GM18508 (cell line): ENCODE results near the gene DENND4B.
"Not testable (repeated sequence)": the region's sequence is repeated elsewhere in the genome, so short reads cannot be mapped to it uniquely, and the experiment has no call there.

Experiments used
- ATAC-seq: cut with Tn5 transposase; IDR thresholded peaks from one replicate; pipeline ENCODE4 v1.9.1; 2021; ENCODE audit warnings: moderate number of reproducible peaks; ENCODE audit not compliant: insufficient read depth, unreplicated experiment

DENND4B gene

GRCh38 chr1:153899509-153899908 lies 47.0 kb downstream of the DENND4B start:
- ATAC-seq = no peak

GRCh38 chr1:153895866-153896265 lies 50.7 kb downstream of the DENND4B start:
- ATAC-seq = not testable (repeated sequence)

DNA sequence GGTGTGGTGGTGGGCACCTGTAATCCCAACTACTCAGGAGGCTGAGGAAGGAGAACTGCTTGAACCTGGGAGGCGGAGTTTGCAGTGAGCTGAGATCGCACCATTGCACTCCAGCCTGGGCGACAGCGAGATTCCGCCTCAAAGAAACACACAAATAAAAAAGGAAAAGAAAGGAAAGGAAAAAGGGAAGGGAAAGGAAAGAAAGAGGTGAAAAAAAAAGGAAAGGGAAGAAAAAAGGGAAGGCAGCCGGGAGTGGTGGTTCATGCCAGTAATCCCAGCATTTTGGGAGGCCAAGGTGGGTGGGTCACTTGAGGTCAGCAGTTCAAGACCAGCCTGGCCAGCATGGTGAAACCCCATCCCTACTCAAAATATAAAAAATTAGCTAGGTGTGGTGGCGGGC lies 55.5 kb downstream of the DENND4B start:
- not testable (repeated sequence) for ATAC-seq

GRCh38 chr1:153888533-153888932 lies 58.0 kb downstream of the DENND4B start:
- ATAC-seq = no peak

- ATAC-seq = no peak
Observed at GRCh38 chr1:153886127-153886526, 60.4 kb downstream of the DENND4B start.

- no peak for ATAC-seq
Observed at GRCh38 chr1:153883223-153883622, 63.3 kb downstream of the DENND4B start.

GRCh38 chr1:153882296-153882912 lies 64.1 kb downstream of the DENND4B start:
- ATAC-seq = no peak

DNA sequence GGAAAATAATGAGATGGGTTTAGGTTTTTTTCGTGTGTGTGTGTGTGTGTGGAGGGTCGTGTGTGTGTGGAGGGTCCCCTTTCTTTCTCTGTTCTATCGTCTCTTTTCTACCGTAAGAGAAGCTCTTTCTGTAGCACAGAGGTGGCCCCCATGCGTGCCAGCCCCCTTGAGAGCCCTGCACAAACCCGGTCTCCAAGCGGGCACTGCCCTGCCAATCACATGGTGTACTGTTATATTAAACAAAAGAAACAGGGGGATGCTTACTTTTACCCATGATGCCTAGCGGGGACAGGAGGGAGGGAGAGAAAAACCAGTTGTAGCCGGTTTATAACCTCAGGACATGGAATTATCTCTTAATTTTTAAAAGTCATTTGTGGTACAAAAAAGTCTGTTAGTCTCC lies 64.8 kb downstream of the DENND4B start:
- ATAC-seq = no peak

DNA sequence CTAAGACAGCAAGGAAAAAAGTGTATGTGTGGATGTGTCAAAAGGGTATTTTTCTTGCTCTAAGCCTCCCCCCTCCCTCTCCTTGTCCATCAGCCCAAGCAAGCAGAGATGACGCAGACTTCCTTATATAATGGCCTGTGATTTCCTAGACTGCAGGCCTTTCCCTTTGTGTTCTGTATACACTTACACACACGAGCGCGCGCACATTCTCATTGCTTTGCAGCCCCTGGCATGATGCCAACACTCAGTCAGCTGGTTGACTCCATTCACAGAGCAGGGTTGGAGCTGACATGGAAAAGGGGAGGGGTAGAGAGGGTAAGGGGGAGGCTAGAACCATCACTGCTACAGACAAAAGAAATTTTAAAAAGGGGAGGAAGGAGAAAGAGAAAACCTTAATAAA lies 65.6 kb downstream of the DENND4B start:
- ATAC-seq = no peak

GRCh38 chr1:153880024-153880423 lies 66.5 kb downstream of the DENND4B start:
- no peak for ATAC-seq
